SU-DHL-6 (cell line): ENCODE data around the gene TADA1.

Experiments used
- H2AFZ ChIP-seq: fragments of 200-600 bp; sonication (generic); 2 replicates; pipeline ENCODE4 v1.6.1; 2014; ENCODE audit warnings: low read depth, mild to moderate bottlenecking, moderate library complexity, mixed read lengths, antibody characterized with exemption, low read length; ENCODE audit not compliant: severe bottlenecking
- H3F3A ChIP-seq: fragments of 200-600 bp; shearing (Covaris generic); 2 replicates; pipeline ENCODE4 v1.6.0; 2016; ENCODE audit warnings: antibody characterized with exemption, mild to moderate bottlenecking; ENCODE audit not compliant: insufficient read depth
- H3K27ac ChIP-seq: fragments of 200-600 bp; sonication (generic); 2 replicates; pipeline ENCODE4 v1.5.1; 2016; ENCODE audit warnings: low read depth, mild to moderate bottlenecking, low read length, moderate library complexity, mixed read lengths
- H3K27me3 ChIP-seq: fragments of 200-600 bp; sonication (generic), shearing (Covaris generic); 2 replicates; pipeline ENCODE4 v1.6.0; 2014; ENCODE audit warnings: mild to moderate bottlenecking, low read length
- H3K36me3 ChIP-seq: fragments of 200-600 bp; sonication (generic); 2 replicates; pipeline ENCODE4 v1.6.1; 2014; ENCODE audit warnings: mild to moderate bottlenecking, low read length, mixed read lengths
- H3K4me2 ChIP-seq: fragments of 300-600, 200-600 bp; shearing (Covaris generic), sonication (generic); 2 replicates; pipeline ENCODE4 v1.6.0; 2014; ENCODE audit warnings: low read length, low read depth, mild to moderate bottlenecking; ENCODE audit not compliant: poor library complexity, severe bottlenecking
- H3K4me3 ChIP-seq: fragments of 200-600 bp; sonication (generic); 2 replicates; pipeline ENCODE4 v1.5.1; 2014; ENCODE audit warnings: antibody characterized with exemption, low read length, mild to moderate bottlenecking, mixed read lengths; ENCODE audit not compliant: insufficient read depth, poor library complexity, severe bottlenecking
- H3K79me2 ChIP-seq: fragments of 200-600 bp; sonication (generic); 2 replicates; pipeline ENCODE4 v1.6.1; 2014; ENCODE audit warnings: mild to moderate bottlenecking, low read length, moderate library complexity; ENCODE audit not compliant: insufficient read depth
- H3K9ac ChIP-seq: fragments of 200-600 bp; sonication (generic); 2 replicates; pipeline ENCODE4 v1.7.0; 2014; ENCODE audit warnings: mild to moderate bottlenecking, low read length
- H3K9me2 ChIP-seq: fragments of 200-600 bp; sonication (generic); replicated peaks from 2 replicates; pipeline ENCODE4 v1.6.1; 2014; ENCODE audit warnings: low read length; ENCODE audit not compliant: insufficient read depth
- H3K9me3 ChIP-seq: fragments of 200-600 bp; sonication (generic); 2 replicates; pipeline ENCODE4 v1.6.1; 2014; ENCODE audit warnings: low read length, mixed read lengths; ENCODE audit not compliant: insufficient read depth
- H4K20me1 ChIP-seq: fragments of 200-600 bp; sonication (generic); 2 replicates; pipeline ENCODE4 v1.6.1; 2014; ENCODE audit warnings: low read depth, mild to moderate bottlenecking, antibody characterized with exemption, low read length, moderate library complexity, mixed read lengths
- EZH2phosphoT487 ChIP-seq: fragments of 200-600 bp; sonication (generic), shearing (Covaris generic); conservative IDR thresholded peaks from 2 replicates; pipeline ENCODE4 v1.6.1; 2018; ENCODE audit warnings: mild to moderate bottlenecking, antibody characterized with exemption, low read length, moderate library complexity, mixed read lengths
- TF ChIP-seq, protein P1 (sequence below): fragments of 200-600 bp; sonication (generic); IDR thresholded peaks from one replicate; pipeline ENCODE4 v1.5.1; 2017; ENCODE audit warnings: antibody characterized with exemption, mild to moderate bottlenecking, low read length, moderate library complexity; ENCODE audit not compliant: insufficient read depth, poor library complexity, severe bottlenecking

TADA1 gene

DNA sequence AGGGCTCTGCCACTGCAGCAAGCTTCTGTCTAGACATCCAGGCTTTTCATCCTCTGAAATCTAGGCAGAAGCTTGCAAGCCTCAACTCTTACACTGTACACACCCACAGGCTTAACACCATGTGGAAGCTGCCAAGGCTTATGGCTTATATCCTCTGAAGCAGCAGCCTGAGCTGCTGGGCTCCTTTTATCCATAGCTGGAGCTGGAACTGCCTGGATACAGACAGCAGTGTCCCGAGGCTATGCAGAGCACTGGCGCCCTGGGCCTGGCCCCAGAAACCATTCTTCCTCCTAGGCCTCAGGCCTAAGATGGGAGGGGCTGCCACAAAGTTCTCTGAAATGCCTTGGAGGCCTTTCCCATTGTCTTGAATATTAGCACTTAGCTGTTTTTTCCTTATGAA is 56.1 kb downstream of the TADA1 start:
- H3K9me2 ChIP-seq: no peaks in the 10 kb centered on the region
- H3K9ac ChIP-seq: no peak overlapping the region
- H2AFZ ChIP-seq: no peak overlapping the region
- H3K9me3 ChIP-seq: peaks cover 8% of the 10 kb centered on the region; the same call in 1 of the 2 replicates
- H3K4me3 ChIP-seq: no peak overlapping the region
- H4K20me1 ChIP-seq: no peaks in the 10 kb centered on the region
- no peak overlapping the region for H3K4me2 ChIP-seq
- no peaks in the 10 kb centered on the region for H3K79me2 ChIP-seq
- H3K27ac ChIP-seq: no peak overlapping the region
- H3K36me3 ChIP-seq: no peaks in the 10 kb centered on the region
- no peaks in the 10 kb centered on the region for H3K27me3 ChIP-seq
- no peaks in the 10 kb centered on the region for H3F3A ChIP-seq
- TF ChIP-seq, protein P1, sequence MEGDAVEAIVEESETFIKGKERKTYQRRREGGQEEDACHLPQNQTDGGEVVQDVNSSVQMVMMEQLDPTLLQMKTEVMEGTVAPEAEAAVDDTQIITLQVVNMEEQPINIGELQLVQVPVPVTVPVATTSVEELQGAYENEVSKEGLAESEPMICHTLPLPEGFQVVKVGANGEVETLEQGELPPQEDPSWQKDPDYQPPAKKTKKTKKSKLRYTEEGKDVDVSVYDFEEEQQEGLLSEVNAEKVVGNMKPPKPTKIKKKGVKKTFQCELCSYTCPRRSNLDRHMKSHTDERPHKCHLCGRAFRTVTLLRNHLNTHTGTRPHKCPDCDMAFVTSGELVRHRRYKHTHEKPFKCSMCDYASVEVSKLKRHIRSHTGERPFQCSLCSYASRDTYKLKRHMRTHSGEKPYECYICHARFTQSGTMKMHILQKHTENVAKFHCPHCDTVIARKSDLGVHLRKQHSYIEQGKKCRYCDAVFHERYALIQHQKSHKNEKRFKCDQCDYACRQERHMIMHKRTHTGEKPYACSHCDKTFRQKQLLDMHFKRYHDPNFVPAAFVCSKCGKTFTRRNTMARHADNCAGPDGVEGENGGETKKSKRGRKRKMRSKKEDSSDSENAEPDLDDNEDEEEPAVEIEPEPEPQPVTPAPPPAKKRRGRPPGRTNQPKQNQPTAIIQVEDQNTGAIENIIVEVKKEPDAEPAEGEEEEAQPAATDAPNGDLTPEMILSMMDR: no peak
- no peak for TF ChIP-seq EZH2phosphoT487

DNA sequence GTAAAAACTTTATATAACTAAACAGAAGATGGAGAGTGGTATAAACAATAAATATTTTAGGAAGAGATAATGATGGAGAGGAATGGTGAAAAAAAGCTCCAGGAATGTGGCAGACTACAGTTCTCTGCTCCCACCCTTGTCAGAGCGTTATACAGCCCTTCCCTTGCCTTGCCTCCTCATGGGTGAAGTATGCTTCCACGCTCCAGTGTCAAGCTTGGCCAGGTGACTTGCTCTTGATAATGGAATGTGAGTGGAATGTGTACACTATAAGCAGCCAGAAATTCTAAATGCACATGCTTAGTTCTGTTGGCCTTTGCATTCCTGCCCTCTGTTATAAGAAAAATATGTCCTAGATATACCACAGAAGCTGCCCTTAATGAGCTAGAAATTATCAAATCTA is 61.5 kb downstream of the TADA1 start:
- Histone ChIP-seq H4K20me1 (no peaks in the 10 kb centered on the region), H3K27ac (no peak overlapping the region), H3K9me3 (peaks cover 8% of the 10 kb centered on the region; the same call in 1 of the 2 replicates), H3K79me2 (no peaks in the 10 kb centered on the region), H3K36me3 (no peaks in the 10 kb centered on the region), H3K27me3 (no peaks in the 10 kb centered on the region), H3K4me2 (no peak overlapping the region), H3F3A (no peaks in the 10 kb centered on the region), H3K9ac (no peak overlapping the region), H3K9me2 (no peaks in the 10 kb centered on the region), H3K4me3 (no peak overlapping the region), H2AFZ (no peak overlapping the region)
- TF ChIP-seq, protein P1: no peak
- TF ChIP-seq EZH2phosphoT487: no peak

DNA sequence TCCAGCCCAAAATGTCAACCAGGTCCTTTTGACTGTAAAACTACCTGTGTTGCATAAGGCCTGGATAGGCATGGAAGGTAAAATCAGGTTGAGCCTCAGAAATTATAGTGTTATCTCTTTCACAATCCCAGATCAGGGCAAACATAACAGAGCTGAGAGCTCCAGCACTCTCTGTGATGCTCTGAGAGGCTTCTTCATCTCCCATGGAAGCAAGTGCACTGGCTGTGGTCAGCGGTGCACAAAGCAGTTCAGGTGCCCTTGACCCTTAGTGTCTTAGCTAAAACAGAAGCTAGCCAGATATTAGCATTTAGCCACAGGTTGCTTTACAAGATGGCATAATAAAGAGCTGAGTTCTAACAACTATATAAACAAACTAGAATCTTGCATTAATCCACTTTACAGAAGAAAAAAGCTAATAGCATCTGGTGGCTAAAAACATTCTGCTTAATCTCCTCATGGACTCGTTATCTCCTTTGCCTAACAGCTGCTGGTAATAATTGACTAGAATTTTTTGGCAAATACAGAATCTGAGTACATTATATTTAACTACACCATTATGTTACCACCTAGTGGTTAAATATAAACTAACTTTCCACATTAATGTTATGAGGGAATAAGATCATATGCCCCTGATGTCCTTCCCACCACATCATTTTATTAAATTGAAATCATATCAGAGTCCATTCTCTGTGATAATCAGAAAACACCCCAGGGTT is 62.4 kb downstream of the TADA1 start:
- TF ChIP-seq EZH2phosphoT487: no peak
- TF ChIP-seq, protein P1: no peak
- Histone ChIP-seq H3K4me3 (no peak overlapping the region), H3K36me3 (no peaks in the 10 kb centered on the region), H3K27me3 (no peaks in the 10 kb centered on the region), H4K20me1 (no peaks in the 10 kb centered on the region), H3K27ac (no peak overlapping the region), H3K4me2 (no peak overlapping the region), H3K9me3 (peaks cover 8% of the 10 kb centered on the region; the same call in 1 of the 2 replicates), H3K9me2 (no peaks in the 10 kb centered on the region), H3F3A (no peaks in the 10 kb centered on the region), H2AFZ (no peak overlapping the region), H3K79me2 (no peaks in the 10 kb centered on the region), H3K9ac (no peak overlapping the region)
